GM21381 (cell line): ENCODE results near the gene LDLRAD4.
"Not testable (repeated sequence)": the region's sequence is repeated elsewhere in the genome, so short reads cannot be mapped to it uniquely, and the experiment has no call there.

ENCODE experiments used
- ATAC-seq: cut with Tn5 transposase; IDR thresholded peaks from one replicate; pipeline ENCODE4 v1.9.1; 2021; ENCODE audit warnings: mild to moderate bottlenecking, moderate library complexity; ENCODE audit not compliant: unreplicated experiment

The LDLRAD4 gene

DNA sequence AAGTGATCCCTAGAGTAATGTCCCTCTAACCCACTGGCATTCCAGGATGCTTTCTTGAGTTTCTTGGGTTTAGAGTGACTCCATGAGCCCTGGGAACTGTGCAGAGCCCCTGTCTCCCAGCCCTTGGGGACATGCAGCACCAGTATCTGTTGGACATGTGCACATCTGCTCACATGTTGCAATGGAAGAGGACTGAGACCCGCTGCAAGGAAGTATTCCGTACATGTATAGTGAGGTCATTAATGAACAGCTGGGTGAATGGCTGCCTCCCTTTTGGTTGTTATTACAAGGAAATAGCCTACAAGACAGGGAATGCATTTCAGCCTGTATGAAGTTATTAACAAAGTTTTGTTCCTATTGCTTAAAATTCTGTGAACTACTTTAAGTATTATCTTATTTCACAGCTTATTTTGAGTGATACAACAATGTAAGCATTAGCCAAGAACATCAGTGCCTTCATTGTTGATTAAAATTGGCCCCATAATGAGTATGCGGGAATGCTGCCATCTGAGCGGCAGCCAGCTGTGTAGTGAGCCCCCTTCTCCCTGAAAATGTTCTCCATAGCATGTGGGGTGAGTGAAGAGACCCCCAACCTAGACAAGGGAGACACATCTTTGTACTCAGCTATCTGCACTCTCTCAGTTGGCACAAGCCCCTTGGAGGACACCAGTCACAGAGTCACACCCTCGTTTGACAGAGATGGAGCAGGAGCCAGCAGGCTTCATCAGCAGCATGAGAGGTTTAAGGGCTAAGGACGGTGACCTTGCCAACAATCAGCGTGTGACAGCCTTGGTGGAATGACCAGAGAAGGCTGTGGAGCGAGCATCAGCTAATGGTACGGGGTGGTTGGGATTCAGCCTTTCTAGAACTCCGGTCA is 420.4 kb downstream of the LDLRAD4 start:
- ATAC-seq = no peak

DNA sequence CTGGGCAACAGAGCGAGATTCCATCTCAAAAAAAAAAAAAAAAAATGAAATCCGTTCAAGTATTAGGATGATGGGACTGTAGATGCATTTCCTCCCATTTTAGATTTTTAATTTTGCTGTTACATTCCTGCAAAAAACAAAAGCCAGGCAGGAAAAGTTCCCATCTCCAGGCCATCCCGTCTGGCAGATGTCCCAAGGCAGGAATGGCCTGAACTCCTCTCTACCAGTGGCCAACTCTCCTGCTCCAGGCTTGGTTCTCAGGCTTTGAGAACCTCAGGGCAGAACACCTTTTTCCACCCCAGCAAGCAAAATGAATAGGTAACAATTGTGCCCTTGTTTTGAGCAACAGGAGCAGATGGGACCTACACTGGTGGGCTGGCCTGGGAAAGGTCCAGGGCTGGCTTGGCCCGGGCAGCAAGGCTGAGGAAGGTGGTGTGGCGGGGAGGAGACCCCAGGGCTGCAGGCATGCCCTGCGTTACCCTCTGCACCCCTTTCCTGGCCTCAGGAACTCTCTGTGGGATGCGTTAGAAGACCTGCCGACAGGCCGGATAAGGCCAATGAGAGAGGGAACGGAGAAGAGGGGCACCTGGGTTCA is 421.8 kb downstream of the LDLRAD4 start:
- no peak for ATAC-seq

DNA sequence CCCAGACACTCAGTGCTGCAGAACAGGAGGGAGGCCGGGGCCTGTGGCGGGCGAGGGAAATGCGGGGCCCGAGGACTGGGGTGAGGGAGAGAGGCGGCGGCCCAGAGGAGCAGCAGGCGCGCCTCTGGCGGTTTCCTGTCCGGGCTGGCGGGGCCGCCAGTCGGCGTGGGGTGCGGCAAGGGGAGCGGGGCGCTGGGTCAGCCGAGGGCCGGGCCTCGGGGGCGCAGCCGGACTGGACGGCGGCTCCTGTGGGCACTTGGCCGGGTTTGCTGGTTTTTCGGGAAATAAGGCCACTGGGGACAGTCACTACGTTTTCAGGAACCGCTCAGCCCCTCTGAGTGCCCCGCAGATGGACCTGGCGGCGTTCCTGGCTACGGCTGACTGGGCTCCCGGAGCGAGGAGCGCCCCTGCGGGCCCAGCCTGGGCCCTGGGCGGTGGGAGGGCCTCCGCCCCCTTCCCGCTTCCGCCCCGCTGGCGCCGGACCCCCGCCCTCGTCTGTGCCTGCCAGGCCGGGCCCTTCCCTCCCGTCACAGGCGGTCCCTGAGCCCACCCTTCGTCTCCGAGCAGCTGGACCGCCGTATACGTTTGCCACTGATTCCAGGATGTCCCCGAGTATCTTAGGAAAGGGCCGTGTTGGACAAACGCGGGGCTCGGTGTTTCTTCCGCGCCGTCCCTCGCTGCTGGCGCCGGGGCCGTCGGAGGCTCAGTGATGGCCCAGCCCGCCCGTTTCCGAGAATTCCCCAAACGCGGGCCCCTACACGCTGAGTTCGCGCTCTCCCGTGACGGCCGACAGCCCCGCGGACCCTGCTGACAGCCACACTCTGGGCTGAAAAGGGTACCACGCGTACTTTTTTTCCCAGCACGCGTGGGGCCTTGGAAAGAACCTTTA is 423.2 kb downstream of the LDLRAD4 start:
- ATAC-seq = no peak

DNA sequence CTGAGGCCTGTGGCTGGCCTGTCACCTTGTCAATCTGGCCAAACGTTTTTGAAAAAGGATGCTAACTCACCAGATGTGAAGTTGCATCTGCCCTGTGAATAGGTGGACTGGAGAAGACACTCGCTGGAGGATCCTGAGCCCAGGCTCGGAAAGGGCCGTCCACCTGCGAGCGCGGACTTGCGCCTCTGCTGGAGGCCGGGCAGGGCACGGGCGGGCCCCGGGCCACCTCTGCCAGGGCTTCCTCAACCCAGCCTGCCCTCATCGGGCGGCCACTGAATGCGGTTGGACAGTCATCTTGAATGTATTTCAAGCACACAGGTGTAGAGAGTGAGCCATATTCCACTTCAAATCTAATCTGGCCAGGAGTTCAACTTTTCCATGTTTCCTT is 423.9 kb downstream of the LDLRAD4 start:
- no peak for ATAC-seq

DNA sequence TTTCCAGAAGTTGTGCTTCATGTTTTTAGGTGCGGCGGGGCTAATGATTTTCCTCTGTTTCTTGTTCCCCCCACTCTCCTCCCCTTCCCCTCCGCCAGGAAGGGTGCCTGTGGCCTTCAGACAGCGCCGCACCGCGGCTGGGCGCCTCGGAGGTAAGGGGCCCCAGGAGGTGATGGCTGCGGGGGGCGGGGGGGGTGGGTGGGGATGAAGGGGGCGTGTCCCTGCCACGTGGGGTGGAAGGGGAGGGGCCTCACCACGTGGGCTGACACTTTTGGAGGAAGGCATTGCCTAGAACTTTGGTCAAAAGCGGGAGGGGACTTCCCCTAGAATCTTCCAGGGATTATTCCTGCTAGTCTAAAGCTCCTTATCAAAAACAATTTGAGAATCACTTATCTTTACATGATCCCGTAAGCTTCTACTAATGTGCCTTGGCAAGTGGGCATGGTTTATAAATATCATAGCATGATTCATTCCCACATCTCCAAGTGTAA is 424.7 kb downstream of the LDLRAD4 start:
- no peak for ATAC-seq

DNA sequence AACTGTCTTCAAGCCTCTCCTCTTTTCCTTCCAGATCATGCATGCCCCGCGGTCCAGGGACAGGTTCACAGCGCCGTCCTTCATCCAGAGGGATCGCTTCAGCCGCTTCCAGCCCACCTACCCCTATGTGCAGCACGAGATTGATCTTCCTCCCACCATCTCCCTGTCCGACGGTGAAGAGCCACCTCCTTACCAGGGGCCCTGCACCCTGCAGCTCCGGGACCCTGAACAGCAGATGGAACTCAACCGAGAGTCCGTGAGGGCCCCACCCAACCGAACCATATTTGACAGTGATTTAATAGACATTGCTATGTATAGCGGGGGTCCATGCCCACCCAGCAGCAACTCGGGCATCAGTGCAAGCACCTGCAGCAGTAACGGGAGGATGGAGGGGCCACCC is 426.5 kb downstream of the LDLRAD4 start:
- ATAC-seq = no peak

DNA sequence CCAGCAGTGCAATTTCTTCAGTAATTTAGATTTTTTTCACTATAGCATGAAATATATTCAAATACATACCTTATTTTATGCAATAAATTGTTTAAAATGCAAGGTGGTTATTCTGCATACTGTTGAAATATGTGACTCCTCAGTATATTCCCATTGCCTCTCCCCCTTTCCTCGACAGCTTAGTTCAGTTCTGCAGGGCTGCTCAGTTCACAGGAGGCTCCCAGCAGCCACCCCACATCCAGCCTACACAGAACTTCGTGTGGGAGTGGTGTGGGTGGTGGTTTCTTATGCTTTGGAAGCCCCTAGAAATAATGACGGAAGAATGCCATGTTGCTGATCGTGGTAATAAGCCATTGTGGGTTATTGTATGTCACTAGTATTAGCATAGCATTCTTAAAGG is 428.1 kb downstream of the LDLRAD4 start:
- ATAC-seq = no peak

DNA sequence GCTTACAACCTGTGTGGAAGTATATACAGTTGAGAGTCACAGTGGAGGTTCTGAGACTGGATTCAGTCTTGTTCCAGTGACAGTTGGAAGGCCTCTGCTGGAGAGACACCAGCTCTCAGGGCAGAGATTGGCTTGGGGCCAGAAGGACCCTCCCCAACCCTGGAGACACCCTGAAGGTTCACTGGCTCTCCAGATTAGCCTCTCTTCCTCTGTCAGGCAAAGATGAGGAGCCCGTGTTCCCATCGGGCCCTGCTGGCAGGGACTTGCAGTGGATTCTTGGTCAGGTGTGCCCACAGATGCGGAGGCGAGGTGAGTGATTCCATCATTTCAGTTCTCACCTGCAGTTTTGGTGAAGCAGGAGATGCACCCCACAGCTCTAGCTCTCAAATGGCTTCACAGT is 429.2 kb downstream of the LDLRAD4 start:
- ATAC-seq = no peak

DNA sequence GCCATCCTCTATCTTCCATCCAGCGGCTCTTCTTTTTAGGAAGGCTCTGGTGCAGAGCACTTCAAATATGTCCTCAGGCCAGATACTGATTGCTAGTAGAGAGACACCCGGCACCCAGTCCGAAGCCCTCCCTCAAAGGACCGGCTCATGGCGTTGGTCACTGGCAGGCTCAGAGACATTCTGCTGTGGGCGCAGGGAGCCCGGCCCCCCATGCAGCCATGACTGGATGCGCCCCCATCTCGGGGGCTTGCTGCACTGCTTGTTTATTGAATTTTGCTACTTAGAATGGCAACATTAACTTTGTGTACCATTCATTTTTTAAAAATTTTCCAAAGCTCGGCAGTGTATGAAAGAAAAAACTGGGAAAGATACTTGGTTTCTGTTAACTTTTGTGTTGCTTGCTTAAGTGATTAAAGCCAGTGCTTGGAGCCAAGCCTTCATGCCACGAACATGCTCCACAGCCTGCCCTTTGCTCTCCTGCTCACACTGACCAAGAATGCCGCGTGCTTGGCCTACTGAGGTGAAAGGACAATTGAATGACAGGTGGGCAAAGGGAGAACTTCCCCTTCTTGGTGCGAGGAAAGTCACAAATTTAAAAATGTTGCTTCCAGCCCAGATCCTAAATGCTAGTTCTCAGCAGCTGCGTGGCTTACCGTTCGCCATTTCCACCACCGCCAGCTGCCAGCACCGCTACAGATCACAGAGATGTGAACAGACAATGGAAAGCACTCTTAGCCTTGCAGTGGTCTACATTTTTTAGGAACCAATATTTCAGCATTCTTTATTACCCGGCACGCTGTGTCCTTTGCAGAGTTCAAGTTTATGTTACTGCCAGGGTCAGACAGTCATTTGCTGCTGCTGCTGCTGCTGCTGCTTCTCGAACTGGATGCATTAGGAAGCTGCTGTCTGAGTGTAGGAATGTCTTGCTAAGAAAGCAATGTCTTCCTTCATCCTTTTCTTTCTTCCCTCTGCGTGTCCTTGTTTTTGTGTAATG is 431.1 kb downstream of the LDLRAD4 start:
- no peak for ATAC-seq

DNA sequence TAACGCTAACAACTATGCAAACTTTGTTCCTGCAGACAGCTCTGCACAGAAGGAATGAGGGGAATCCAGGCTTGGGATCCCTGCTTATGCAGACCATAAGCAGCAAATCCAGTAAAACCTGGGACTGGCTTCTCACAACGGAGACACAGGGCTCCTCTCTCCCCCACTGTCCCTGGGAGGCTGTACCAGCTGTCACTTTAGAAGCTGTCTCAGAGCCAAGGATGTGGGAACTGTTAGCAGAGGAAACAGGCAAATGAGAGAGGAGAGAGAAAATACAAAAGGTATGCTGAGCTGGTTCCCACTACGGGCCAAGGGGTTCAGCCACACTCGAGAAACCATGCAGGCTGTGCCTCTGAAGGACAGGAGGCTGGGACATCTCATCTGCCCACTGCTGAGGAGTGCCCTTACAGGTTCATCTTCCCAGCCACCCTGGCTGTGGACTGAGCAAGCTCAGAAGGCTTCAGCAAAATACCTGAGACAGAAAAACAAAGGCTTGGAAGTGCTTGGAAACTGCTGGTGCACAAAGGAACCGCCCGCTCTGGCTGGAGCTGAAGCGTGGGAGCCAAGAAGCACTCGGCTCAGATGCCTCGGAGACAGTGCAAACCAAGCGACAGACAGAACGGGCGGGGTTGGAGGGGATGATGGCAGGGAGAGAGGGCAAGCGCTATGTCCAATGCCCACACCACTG is 435.3 kb downstream of the LDLRAD4 start:
- no peak for ATAC-seq

DNA sequence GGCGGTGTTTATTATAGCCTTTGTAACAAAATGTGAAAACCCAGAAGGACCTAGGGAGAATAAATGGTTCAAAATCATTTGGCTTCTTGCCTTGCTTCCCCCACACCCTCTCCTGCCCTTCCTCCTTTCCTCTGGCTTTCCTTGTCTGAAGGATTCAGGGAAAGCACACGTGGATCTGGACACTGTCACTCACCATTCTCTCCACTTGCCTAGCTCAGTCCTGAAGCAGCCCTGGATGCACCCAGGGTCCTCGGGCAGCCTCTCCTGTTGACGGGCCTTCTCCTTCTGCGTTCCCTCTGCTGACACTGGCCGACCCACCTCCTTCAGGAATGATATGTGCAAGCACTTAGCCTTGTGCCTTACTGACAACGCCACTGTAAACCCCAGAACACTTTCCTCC is 439.4 kb downstream of the LDLRAD4 start:
- ATAC-seq = no peak

DNA sequence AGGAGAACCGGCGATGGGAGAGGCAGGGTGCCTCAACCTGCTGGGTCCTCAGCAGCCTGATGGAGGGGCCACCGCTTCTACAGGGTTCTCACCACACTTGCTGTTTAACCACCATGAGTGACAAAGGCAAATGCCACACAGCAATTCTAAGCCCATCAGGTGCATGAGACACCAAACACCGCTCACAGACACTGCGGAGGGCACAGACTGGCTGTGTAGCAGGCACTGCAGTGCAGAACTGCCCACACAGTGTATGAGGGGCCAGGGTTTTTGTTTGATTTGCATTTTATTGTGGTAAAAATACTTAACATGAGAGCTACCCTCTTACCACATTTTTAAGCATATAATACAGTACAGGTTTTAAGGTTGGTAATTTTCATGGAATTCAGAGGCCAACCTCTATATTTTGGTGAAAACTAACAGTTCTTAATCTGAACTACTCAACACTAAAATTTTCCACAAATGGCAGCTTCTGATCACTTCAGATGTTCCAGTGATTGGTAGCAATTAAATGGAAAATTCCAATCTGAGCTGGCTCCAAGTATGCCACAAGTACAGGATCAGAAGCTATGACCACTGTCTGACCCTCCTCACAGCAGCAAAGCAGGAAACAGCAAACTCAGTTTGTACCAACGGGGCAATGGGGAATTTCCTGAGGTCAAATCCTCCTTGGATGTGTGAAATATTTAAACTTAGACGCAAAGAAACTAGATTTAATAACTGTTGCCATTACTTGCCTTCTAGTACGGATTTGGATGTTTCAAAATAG is 440.1 kb downstream of the LDLRAD4 start:
- ATAC-seq = no peak

DNA sequence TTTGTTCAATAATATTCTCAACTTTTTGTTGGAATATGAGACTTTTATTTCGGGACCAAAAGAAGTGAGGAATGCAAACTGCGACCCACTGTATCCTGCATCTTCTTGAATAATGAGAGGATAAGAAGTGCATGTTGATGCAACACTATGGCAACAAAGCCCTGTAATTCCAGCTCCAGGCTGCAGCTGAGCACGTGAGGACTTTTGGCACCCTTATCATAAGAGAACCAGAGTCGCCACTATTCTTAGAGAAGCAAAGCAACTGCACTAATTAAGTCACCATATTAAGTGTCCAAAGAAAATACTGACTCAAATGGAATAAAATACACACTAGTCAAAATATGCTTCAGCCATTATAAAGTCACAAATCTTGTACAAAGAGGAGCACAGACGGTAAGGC is 441.9 kb downstream of the LDLRAD4 start:
- no peak for ATAC-seq

DNA sequence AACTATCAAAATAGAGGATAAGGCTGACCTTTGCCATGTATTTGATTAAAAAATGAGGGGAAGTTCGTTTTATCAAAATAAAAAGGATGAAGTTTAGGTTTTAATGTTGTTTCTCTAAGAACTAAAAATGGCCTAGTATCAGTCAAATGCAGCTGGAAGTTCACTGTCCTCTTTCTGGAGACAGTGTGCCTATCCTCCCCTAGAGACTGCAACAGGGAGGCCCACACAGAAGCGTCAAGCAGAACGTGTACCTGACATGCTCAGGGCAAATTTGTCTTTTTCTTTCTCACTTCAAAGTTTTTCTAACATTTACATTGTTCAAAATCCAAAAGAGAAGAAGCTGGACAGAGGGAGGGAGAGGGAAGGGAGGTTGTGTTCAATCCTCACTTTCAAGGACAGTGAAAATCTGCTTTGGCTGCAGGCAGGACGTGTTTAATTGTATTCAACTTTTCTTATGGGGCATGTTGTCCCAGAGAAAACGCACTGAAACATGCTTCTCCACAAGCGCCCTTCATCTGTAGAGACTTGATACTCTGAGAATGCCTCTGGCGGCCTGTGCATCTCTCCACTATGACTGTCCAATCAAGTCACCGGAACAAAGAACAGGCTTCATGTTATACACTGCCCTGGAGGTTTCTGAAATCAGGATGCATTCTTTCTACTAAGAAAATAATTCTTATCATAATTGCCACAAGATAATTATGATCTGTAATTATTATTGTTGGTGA is 442.7 kb downstream of the LDLRAD4 start:
- no peak for ATAC-seq

DNA sequence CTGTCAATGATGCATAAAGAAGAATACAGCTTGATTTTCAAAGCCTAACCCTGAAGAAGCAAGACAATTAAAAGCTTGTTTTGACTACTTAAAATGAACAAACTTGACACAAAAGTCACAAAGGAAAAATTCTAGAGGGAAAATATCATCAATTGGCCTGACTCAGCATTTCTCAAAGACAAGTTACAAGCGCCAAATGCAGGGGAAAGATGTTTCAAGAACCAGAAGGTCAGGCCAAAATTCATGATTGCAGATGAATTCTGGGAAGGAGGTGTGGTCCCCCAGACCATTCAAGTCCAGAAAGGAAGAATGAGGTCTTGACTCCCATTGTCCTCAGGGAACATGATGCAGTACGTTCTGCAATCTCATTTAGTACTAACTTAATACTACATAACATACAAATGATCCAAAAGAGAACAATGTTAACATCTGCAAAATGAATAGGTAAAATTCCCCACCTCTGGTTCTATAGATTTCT is 443.3 kb downstream of the LDLRAD4 start:
- no peak for ATAC-seq

DNA sequence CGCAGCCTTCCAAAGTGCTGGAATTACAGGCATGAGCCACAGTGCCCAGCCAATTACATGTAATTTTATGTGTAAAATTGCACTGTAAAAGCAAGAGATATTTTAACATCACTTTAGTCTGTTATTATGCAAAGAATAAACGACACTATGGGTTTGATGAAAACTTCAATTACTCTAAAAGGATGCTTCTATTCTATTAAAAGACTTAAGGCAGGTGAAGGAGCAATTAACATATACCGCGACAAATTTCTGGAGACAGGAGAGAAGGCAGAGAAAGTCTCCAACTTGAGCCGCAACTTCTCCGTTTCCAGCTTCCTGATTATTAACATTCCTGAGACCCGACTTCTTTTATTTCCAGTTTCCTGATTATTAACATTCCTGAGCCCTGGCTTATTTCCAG is 454.1 kb downstream of the LDLRAD4 start:
- no peak for ATAC-seq

DNA sequence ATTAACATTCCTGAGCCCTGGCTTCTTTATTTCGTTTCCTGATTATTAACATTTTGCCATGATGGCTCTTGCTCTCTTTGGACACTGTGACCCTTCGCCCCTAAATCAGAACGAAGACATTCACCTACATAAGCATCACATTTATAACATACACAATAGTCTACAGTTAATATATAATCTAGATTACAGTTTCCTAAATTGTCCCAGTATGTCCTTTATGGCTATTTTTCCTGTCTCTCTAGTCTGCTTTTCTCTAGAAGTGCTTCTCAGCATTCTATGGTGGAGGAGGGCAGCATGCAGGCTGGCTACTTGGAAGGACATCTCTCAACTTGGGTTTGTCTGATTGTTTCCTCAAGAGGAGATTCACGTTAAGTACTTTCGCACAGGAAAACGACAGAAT is 457.9 kb downstream of the LDLRAD4 start:
- no peak for ATAC-seq

DNA sequence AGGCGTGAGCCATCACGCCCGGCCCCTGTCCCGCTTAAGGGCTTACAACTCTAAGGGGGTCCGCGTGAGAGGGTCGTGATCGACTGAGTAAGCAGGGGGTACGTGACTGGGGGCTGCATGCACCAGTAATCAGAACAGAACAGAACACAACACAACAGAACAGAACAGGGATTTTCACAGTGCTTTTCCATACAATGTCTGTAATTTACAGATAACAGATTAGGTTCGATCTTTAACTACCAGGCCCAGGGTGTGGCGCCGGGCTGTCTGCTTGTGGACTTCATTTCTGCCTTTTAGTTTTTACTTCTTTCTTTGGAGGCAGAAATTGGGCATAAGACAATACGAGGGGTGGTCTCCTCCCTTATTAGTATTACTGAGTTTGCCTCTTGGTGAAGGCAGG is 458.8 kb downstream of the LDLRAD4 start:
- not testable (repeated sequence) for ATAC-seq
